Spleen (tissue), 7 donors: ENCODE data around the gene MAIP1.

Source experiments
- CTCF ChIP-seq, 11 experiments: fragments of 200-600 bp in 7 of 11; fragments of 450-650 bp in 4 of 11; sonication (generic) in 4 of 11; IDR thresholded peaks in 8 of 11; conservative IDR thresholded peaks in 3 of 11; 1 replicate in 7 of 11; 2 replicates in 4 of 11; pipeline versions ENCODE4 v1.4.0 to v1.8.0; 2016 to 2021; ENCODE audit warnings: antibody characterized with exemption in 11 of 11, inconsistent platforms in 4 of 11, mild to moderate bottlenecking in 1 of 11
- POLR2A ChIP-seq, 3 donors: fragments of 450-650 bp; IDR thresholded peaks; one replicate each; pipeline ENCODE4 v1.5.1; 2017; ENCODE audit warnings: antibody characterized with exemption in 3 of 3, mild to moderate bottlenecking in 1 of 3
- donor health status: DM: no; HTN: no; CAD: no; lungs with moderate emphysema.
- donor health status: DM: no; HTN: no; CAD: no.
- donor health status: DM: no; HTN: no; CAD: no.

- TF ChIP-seq CTCF (IDR thresholded peaks at IDR 0.05 in 8 of 11, conservative IDR thresholded peaks at IDR 0.05 in 3 of 11) (no peak), POLR2A (IDR thresholded peaks at IDR 0.05) (no peak)
Measured at GRCh38 chr2:199977984-199978415, 22.6 kb downstream of the MAIP1 start.
